Fibroblast of lung (primary cell): ENCODE data around the gene ALDH6A1. TPM values are rescaled to one million over a fixed set of nuclear protein-coding genes. Genes with fewer than 3 reads are reported as not detected.
A peak's percentile ranks its signal among the peaks of the same experiment; 100 is the strongest.

Experiments used
- DNase-seq, 2 donors: peaks; one replicate each; pipeline versions ENCODE4 v3.0.0 to v3.0.0-alpha.2; 2010; ENCODE audit warnings: low read depth in 2 of 2
- H2AFZ ChIP-seq: 2 replicates; pipeline ENCODE4 v1.5.1; 2012; ENCODE audit warnings: low read length, control low read depth, inconsistent platforms
- H3K27ac ChIP-seq: 2 replicates; pipeline ENCODE4 v1.5.1; 2011; ENCODE audit warnings: low read length, control low read depth; ENCODE audit not compliant: insufficient read depth
- H3K27me3 ChIP-seq: 2 replicates; pipeline ENCODE4 v1.5.1; 2011; ENCODE audit warnings: mild to moderate bottlenecking, low read length; ENCODE audit not compliant: control insufficient read depth, insufficient read depth
- H3K36me3 ChIP-seq: 2 replicates; pipeline ENCODE4 v1.5.1; 2011; ENCODE audit warnings: low read length; ENCODE audit not compliant: control insufficient read depth, insufficient read depth
- H3K4me1 ChIP-seq: 2 replicates; pipeline ENCODE4 v1.5.1; 2011; ENCODE audit warnings: low read length; ENCODE audit not compliant: control insufficient read depth, insufficient read depth; ENCODE audit errors: extremely low read depth
- H3K4me2 ChIP-seq: 2 replicates; pipeline ENCODE4 v1.5.1; 2011; ENCODE audit warnings: low read length, control low read depth; ENCODE audit not compliant: insufficient read depth; ENCODE audit errors: extremely low read depth
- H3K4me3 ChIP-seq, 4 experiments: fragments of 200-600 bp in 1 of 4; sonication (generic) in 1 of 4; replicated peaks in 1 of 4; 2 replicates each; pipeline ENCODE4 v1.5.1; 2011 to 2016; ENCODE audit warnings: low read length in 4 of 4, low read depth in 3 of 4, mild to moderate bottlenecking in 3 of 4, control low read depth in 2 of 4, inconsistent platforms in 1 of 4, mixed read lengths in 1 of 4; ENCODE audit not compliant: insufficient read depth in 1 of 4; ENCODE audit errors: control extremely low read depth in 1 of 4
- H3K79me2 ChIP-seq: 2 replicates; pipeline ENCODE4 v1.5.1; 2012; ENCODE audit warnings: mild to moderate bottlenecking, low read length, inconsistent platforms; ENCODE audit not compliant: control insufficient read depth, insufficient read depth
- H3K9ac ChIP-seq: 2 replicates; pipeline ENCODE4 v1.5.1; 2011; ENCODE audit warnings: mild to moderate bottlenecking, low read length, control low read depth; ENCODE audit not compliant: insufficient read depth
- H3K9me3 ChIP-seq: 2 replicates; pipeline ENCODE4 v1.5.1; 2012; ENCODE audit warnings: low read depth, low read length; ENCODE audit not compliant: control insufficient read depth, insufficient read depth
- H4K20me1 ChIP-seq: 2 replicates; pipeline ENCODE4 v1.5.1; 2011; ENCODE audit warnings: low read length; ENCODE audit not compliant: control insufficient read depth, insufficient read depth; ENCODE audit errors: extremely low read depth
- EZH2 ChIP-seq: IDR thresholded peaks from 2 replicates; pipeline ENCODE4 v1.5.1; 2012; ENCODE audit warnings: low read length, control low read depth, mild to moderate bottlenecking; ENCODE audit errors: missing control alignments
- polyA plus RNA-seq, 2 donors: library from polyadenylated mRNA; depleted of rRNA in 1 of 2; stranded (reverse) in 1 of 2; unstranded in 1 of 2; fragments of >200 nt; gene quantifications; 2 replicates each; pipeline ENCODE4 v1.2.1, GENCODE V29; 2011 to 2012; ENCODE audit warnings: missing spikeins in 1 of 2
- total RNA-seq: library from RNA; depleted of rRNA; stranded (reverse); fragments of >200 nt; gene quantifications from 2 replicates; pipeline ENCODE4 v1.2.1, GENCODE V29; 2014
- TF ChIP-seq, protein P1 (sequence below), 2 donors: IDR thresholded peaks in 1 of 2; conservative IDR thresholded peaks in 1 of 2; 1 replicate in 1 of 2; 2 replicates in 1 of 2; pipeline ENCODE4 v1.5.1; 2011 to 2012; ENCODE audit warnings: low read length in 2 of 2, control low read depth in 1 of 2, inconsistent platforms in 1 of 2, low read depth in 1 of 2, mild to moderate bottlenecking in 1 of 2

ALDH6A1 gene
- total and polyA plus RNA-seq, 2 donors (not counting 1 experiment from before 2014, with no cell fraction given) = 16.2 to 38.6 TPM

DNA sequence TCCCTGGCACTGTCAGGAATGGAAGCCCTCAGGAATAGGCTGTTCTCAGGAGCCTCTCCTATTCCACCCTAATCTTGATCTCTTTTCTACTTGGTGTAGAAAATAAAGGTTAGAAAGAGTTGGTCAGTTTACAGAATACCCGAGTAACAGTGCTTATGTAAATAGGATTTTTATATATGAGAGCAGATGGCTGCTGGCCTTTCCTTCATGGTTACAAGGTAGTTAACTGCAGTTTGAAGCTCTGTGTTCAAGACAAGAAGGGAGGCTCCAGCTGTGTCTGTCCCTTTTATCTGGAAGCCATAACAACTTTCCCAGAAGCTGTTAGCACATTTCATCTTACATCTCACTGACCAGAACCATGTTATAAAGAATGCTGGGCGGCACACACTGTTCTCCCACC lies 42.0 kb downstream of the ALDH6A1 start:
- Histone ChIP-seq H3K27me3 (no peaks in the 10 kb centered on the region), H3K4me2 (no peak overlapping the region), H3K4me3 (no peak overlapping the region), H2AFZ (no peak overlapping the region), H4K20me1 (no peaks in the 10 kb centered on the region), H3K9me3 (no peaks in the 10 kb centered on the region), H3K27ac (no peak overlapping the region), H3K36me3 (no peaks in the 10 kb centered on the region), H3K79me2 (no peaks in the 10 kb centered on the region), H3K9ac (no peak overlapping the region), H3K4me1 (no peaks in the 10 kb centered on the region)
- no peak for TF ChIP-seq EZH2
- TF ChIP-seq, protein P1, sequence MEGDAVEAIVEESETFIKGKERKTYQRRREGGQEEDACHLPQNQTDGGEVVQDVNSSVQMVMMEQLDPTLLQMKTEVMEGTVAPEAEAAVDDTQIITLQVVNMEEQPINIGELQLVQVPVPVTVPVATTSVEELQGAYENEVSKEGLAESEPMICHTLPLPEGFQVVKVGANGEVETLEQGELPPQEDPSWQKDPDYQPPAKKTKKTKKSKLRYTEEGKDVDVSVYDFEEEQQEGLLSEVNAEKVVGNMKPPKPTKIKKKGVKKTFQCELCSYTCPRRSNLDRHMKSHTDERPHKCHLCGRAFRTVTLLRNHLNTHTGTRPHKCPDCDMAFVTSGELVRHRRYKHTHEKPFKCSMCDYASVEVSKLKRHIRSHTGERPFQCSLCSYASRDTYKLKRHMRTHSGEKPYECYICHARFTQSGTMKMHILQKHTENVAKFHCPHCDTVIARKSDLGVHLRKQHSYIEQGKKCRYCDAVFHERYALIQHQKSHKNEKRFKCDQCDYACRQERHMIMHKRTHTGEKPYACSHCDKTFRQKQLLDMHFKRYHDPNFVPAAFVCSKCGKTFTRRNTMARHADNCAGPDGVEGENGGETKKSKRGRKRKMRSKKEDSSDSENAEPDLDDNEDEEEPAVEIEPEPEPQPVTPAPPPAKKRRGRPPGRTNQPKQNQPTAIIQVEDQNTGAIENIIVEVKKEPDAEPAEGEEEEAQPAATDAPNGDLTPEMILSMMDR (conservative IDR thresholded peaks at IDR 0.05 in 1 of 2, IDR thresholded peaks at IDR 0.05 in 1 of 2; ENCODE audit: low read depth in 1 of 2, low read length in 2 of 2) = no peak
- DNase-seq = no peak

DNA sequence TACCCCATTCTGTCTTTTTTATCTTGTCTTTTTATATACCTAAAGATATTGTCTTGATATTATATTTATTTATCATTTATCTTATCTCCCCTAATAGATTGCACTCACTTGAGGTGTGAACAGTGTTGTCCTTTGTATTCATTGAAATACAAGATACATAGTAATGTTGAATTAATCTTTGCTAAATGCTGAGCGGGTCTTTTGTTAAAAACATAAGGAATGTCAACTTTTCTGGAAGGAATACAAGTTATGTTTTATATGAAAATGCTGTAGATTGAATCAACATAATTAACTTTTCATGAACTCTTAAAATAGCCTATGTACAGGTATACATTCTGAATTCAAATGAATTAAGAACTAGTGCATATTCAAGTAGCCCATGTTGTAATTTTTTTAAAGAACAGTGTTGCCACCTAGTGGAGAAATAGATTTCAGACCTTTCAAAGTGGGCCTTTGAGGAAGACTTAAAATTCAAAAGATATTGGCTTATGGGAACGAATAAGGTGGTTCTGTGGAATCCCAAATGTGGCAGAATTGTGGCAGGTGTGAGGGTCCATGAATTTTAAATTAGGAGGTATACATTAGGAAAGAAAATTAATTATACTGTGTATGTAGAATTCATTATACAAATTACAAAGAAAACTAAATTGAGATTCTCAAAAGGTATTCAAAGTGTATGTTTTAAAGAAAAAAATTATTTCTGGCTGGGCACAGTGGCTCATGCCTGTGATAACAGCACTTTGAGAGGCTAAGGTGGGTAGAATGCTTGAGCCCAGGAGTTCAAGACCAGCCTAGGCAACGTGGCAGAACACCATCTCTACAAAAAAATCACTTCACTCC lies 46.0 kb downstream of the ALDH6A1 start:
- H3K4me1 ChIP-seq = no peaks in the 10 kb centered on the region
- H3K27me3 ChIP-seq = no peaks in the 10 kb centered on the region
- DNase-seq = peak; percentile 46 to 76
- H2AFZ ChIP-seq = no peak overlapping the region
- H3K9ac ChIP-seq = no peak overlapping the region
- TF ChIP-seq EZH2 = no peak
- TF ChIP-seq, protein P1 (conservative IDR thresholded peaks at IDR 0.05 in 1 of 2, IDR thresholded peaks at IDR 0.05 in 1 of 2; ENCODE audit: low read depth in 1 of 2, low read length in 2 of 2) = peak; percentile 20 to 55
- H3K79me2 ChIP-seq = no peaks in the 10 kb centered on the region
- no peak overlapping the region for H3K4me3 ChIP-seq
- no peak overlapping the region for H3K27ac ChIP-seq
- H3K36me3 ChIP-seq = no peaks in the 10 kb centered on the region
- H3K4me2 ChIP-seq = no peak overlapping the region
- no peaks in the 10 kb centered on the region for H3K9me3 ChIP-seq
- no peaks in the 10 kb centered on the region for H4K20me1 ChIP-seq

DNA sequence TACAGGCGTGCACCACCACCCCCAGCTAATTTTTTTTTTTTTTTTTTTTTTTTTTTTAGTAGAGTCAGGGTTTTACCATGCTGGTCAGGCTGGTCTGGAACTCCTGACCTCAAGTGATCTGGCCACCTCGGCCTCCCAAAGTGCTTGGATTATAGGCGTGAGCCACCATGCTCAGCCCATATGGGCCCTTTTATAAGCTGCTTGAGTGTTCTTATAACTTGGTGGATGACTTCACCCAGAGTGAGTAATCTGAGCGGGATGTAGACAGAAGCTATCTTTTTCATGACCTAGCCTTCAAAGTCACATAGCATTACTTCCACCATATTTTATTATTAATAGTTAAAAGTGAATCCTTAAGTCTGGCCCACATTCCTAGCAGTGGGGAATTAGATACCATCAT lies 48.7 kb downstream of the ALDH6A1 start:
- no peak overlapping the region for H3K27ac ChIP-seq
- TF ChIP-seq, protein P1 (conservative IDR thresholded peaks at IDR 0.05 in 1 of 2, IDR thresholded peaks at IDR 0.05 in 1 of 2; ENCODE audit: low read depth in 1 of 2, low read length in 2 of 2) = no peak
- no peak for TF ChIP-seq EZH2
- no peak overlapping the region for H2AFZ ChIP-seq
- H3K36me3 ChIP-seq = no peaks in the 10 kb centered on the region
- H3K4me1 ChIP-seq = no peaks in the 10 kb centered on the region
- H3K9me3 ChIP-seq = no peaks in the 10 kb centered on the region
- H4K20me1 ChIP-seq = no peaks in the 10 kb centered on the region
- no peak overlapping the region for H3K4me2 ChIP-seq
- no peaks in the 10 kb centered on the region for H3K27me3 ChIP-seq
- DNase-seq = peak; percentile 29 to 66
- no peak overlapping the region for H3K4me3 ChIP-seq
- no peak overlapping the region for H3K9ac ChIP-seq
- H3K79me2 ChIP-seq = no peaks in the 10 kb centered on the region
